Mucosa of descending colon (tissue), 3 donors: Measurements from ENCODE around the gene PCMTD2. TPM values are rescaled to one million over a fixed set of nuclear protein-coding genes. Genes with fewer than 3 reads are reported as not detected.

Source experiments
- ATAC-seq: fragments of 200-7000 bp; cut with Tn5 transposase; one replicate; pipeline ENCODE4 v1.9.1; 2020; ENCODE audit warnings: mild to moderate bottlenecking, moderate library complexity
- DNase-seq, 3 donors: peaks; one replicate each; pipeline ENCODE4 v3.0.0-alpha.2; 2020
- H3K36me3 ChIP-seq: fragments of 200-600 bp; one replicate; pipeline ENCODE4 v1.8.0; 2021; ENCODE audit warnings: low read depth, mild to moderate bottlenecking
- H3K4me1 ChIP-seq: fragments of 200-600 bp; one replicate; pipeline ENCODE4 v1.8.0; 2021; ENCODE audit warnings: low read depth, mild to moderate bottlenecking
- H3K4me3 ChIP-seq: fragments of 200-600 bp; one replicate; pipeline ENCODE4 v1.8.0; 2021; ENCODE audit warnings: mild to moderate bottlenecking
- H3K9me3 ChIP-seq: fragments of 200-600 bp; one replicate; pipeline ENCODE4 v1.8.0; 2021; ENCODE audit warnings: mild to moderate bottlenecking
- intact Hi-C, 2 donors: fragments of 100-400 bp; cut with DNase I in 1 of 2; cut with micrococcal nuclease in 1 of 2; formaldehyde crosslinking; loops; one replicate each; pipeline versions ENCODE4 v1.11.0 to v1.11.1; 2022; cut with DNase I, micrococcal nuclease
- total RNA-seq, 3 donors: library from RNA; stranded (reverse); fragmentation: NEBNext Ultra II Directional in 2 of 3; extraction: Animal tissue kit (Norgen Biotek cat#: 25700) in 2 of 3; gene quantifications; one replicate each; pipeline versions ENCODE4 v1.2.1 to v1.2.4, GENCODE V29; 2021 to 2023
- TF ChIP-seq, protein P1 (sequence below): fragments of 200-600 bp; IDR thresholded peaks from one replicate; pipeline ENCODE4 v1.8.0; 2022; ENCODE audit warnings: antibody characterized with exemption, mild to moderate bottlenecking
- donor health status: DM: no; HTN: no; CAD: no; lungs with moderate emphysema.
- donor health status: DM: no; HTN: no; CAD: no.
- donor health status: DM: no; HTN: yes; CAD: no.

PCMTD2 gene
- total RNA-seq, 3 donors from 2014 or later, result 31.1 to 47.4 (median 34.9) TPM

DNA sequence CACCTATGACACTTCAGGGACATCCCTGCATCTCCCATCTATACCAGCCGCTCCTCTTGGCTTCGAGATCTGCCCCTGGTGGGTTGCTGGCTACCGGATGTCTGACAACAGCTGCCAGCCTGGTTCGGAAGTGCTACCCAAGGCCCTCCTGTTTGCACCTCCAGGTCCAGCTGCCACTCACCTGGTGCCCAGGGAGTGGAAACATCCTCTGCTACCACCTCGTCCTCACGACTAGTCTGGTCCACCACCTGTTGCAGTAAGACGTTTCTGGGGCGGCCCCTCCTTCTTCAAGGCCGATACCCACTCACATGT is 8.3 kb upstream of the PCMTD2 start:
- no peak for DNase-seq
- TF ChIP-seq, protein P1, sequence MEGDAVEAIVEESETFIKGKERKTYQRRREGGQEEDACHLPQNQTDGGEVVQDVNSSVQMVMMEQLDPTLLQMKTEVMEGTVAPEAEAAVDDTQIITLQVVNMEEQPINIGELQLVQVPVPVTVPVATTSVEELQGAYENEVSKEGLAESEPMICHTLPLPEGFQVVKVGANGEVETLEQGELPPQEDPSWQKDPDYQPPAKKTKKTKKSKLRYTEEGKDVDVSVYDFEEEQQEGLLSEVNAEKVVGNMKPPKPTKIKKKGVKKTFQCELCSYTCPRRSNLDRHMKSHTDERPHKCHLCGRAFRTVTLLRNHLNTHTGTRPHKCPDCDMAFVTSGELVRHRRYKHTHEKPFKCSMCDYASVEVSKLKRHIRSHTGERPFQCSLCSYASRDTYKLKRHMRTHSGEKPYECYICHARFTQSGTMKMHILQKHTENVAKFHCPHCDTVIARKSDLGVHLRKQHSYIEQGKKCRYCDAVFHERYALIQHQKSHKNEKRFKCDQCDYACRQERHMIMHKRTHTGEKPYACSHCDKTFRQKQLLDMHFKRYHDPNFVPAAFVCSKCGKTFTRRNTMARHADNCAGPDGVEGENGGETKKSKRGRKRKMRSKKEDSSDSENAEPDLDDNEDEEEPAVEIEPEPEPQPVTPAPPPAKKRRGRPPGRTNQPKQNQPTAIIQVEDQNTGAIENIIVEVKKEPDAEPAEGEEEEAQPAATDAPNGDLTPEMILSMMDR, result no peak
- H3K4me3 ChIP-seq, result no peak overlapping the region
- H3K4me1 ChIP-seq, result no peaks in the 10 kb centered on the region
- H3K36me3 ChIP-seq, result no peaks in the 10 kb centered on the region
- H3K9me3 ChIP-seq, result no peaks in the 10 kb centered on the region
- intact Hi-C loops, result no loop called here
- no peak for ATAC-seq

DNA sequence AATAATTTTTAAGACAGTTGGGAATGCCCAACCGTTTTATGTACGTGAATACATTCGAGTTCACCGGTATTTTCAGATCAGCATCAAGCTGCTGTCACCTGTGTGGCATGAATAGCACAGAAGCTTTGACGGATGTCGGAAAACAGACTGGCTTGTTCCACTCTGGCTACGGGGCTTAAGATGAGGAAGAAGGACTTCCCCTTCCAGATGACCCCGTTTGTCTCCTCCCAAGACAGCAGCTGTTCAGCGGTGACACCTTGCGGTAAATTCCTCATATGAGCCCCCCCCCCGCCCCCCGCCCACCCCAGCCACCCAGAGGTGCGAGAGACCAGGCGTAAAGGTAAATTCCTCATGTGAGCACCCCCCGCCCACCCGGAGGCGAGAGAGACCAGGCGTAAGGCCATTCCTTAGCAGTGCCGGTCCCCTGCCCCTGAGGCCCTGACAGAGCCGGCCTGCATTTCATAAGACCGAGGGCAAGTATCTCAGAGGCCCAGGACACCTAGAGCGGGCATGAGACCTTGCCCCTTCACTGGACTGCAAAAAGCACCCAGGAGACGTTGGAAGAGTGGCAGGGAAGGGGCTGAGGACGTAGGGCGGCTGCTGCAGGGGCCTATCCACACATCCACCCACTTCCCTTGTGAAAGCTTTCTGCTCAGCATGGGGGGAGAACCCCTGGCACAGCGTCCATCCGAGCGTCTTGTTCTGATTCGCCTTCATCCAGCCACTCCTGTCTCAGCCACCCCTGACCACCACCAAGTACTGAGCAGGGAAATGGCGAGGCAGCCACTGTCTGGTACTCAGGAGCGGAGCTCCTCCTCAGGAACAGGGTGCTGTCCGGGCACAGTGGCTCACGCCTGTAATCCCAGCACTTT is 7.3 kb upstream of the PCMTD2 start:
- H3K9me3 ChIP-seq, result no peaks in the 10 kb centered on the region
- TF ChIP-seq, protein P1, result no peak
- no peaks in the 10 kb centered on the region for H3K4me1 ChIP-seq
- no peaks in the 10 kb centered on the region for H3K36me3 ChIP-seq
- no peak for DNase-seq
- ATAC-seq, result no peak
- intact Hi-C loops, result no loop called here
- no peak overlapping the region for H3K4me3 ChIP-seq

DNA sequence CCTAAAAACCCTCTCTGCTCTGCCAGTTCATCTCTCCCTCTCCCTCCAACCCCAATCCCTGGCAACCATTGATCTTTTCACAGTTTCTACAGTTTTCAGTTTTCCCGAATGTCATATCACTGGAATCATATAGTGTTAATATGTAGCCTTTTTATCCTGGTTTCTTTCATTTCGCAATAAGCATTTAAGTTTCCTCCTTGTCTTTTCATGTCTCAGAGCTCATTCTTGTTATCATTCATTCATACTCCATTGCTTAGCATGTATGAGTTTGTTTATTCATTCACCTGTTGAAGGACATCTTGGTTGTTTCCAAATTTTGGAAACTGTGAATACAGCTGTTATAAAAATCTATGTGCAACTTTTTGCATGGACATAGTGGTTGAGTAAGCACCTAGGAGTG is 5.5 kb upstream of the PCMTD2 start:
- TF ChIP-seq, protein P1, result no peak
- intact Hi-C loops, result no loop called here
- Histone ChIP-seq H3K4me1 (no peaks in the 10 kb centered on the region), H3K36me3 (no peaks in the 10 kb centered on the region), H3K9me3 (no peaks in the 10 kb centered on the region), H3K4me3 (no peak overlapping the region)
- DNase-seq, result no peak
- ATAC-seq, result no peak

DNA sequence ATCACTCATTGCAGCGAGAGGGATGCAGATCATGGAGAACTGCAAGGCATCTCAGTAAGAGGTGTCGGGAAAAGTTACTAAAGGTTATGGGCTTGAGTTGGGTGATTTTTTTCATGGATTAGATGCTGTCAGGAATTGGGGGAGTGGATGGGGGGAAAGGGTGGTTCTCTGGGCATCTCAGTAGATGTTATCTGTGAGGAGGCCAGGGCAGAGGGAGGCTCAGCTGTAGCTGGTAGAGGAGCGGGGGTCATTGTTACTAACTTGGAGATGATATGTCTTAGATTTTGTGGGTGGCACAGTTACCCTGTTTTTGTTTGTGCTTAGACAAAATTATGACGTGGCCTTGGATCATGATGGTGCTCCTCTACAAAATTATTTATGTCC is 2.6 kb upstream of the PCMTD2 start:
- DNase-seq (no peak), ATAC-seq (no peak)
- Histone ChIP-seq H3K9me3 (no peaks in the 10 kb centered on the region), H3K36me3 (no peaks in the 10 kb centered on the region), H3K4me3 (no peak overlapping the region), H3K4me1 (peaks cover 6% of the 10 kb centered on the region)
- TF ChIP-seq, protein P1, result no peak
- intact Hi-C loops, result no loop called here

DNA sequence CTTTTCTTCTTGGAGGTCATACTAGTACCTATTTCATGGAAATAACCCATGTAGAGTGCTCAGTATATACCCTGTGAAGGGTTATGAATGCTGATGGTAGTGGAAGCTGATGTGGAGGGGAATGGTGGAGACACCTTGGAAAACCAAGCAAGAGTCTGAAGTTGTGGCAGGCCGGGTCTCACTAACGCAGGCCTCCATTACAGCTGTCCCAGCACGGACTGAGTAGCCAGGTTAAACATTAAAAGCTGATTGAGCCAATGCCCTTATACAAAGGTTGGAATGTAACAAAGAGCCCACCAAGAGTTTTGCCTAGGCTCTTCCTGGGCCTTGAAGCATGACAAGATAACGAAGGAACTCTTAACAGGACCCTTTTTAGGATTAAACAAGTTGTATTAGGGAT is 2.1 kb upstream of the PCMTD2 start:
- TF ChIP-seq, protein P1, result no peak
- intact Hi-C loops, result no loop called here
- DNase-seq, result no peak
- no peak for ATAC-seq
- H3K9me3 ChIP-seq, result no peaks in the 10 kb centered on the region
- H3K4me1 ChIP-seq, result peaks cover 6% of the 10 kb centered on the region
- H3K4me3 ChIP-seq, result no peak overlapping the region
- no peaks in the 10 kb centered on the region for H3K36me3 ChIP-seq

DNA sequence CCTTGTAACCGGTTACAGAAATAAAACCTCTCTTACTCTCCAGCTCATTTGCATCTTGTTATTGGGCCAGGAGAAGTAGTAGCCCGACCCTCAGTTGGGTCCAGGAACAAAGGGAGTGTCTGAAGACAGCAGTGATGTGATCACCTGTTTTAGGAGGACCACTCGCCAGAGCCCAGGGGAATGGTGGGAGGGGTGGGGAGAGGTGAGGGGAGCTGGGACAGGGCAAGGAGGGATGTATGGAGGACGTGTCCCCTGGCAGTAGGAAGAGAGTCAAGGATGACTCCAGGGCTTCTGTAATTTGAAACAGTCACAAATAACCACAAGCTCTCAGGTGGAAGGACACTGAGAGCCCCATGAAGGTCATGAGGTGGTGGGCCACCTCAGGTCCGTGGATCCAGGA is 1.4 kb upstream of the PCMTD2 start:
- ATAC-seq, result no peak
- DNase-seq, result no peak
- Histone ChIP-seq H3K9me3 (no peaks in the 10 kb centered on the region), H3K36me3 (no peaks in the 10 kb centered on the region), H3K4me1 (peaks cover 6% of the 10 kb centered on the region), H3K4me3 (no peak overlapping the region)
- intact Hi-C loops, result no loop called here
- TF ChIP-seq, protein P1, result no peak
